HG02970 (cell line): ENCODE results near the gene DMC1.
"Not testable (repeated sequence)": the region's sequence is repeated elsewhere in the genome, so short reads cannot be mapped to it uniquely, and the experiment has no call there.

Source experiments
- ATAC-seq: cut with Tn5 transposase; IDR thresholded peaks from one replicate; pipeline ENCODE4 v1.9.1; 2021; ENCODE audit warnings: mild to moderate bottlenecking, moderate library complexity, moderate number of reproducible peaks; ENCODE audit not compliant: unreplicated experiment, low FRiP score

Gene DMC1

GRCh38 chr22:38569972-38570778 is at the start of gene DMC1:
Gene DMC1, minus strand, starts transcription at chr22:38570183. Its CDS starts 1,927 bp downstream, at chr22:38568256.
- ATAC-seq, result peak; percentile 54

GRCh38 chr22:38618682-38619081 is 48.7 kb upstream of the DMC1 start:
- no peak for ATAC-seq

GRCh38 chr22:38618258-38618657 is 48.3 kb upstream of the DMC1 start:
- no peak for ATAC-seq

- not testable (repeated sequence) for ATAC-seq
Observed at GRCh38 chr22:38615064-38615405, 45.1 kb upstream of the DMC1 start.

GRCh38 chr22:38614332-38615063 is 44.5 kb upstream of the DMC1 start:
- no peak for ATAC-seq

GRCh38 chr22:38613588-38613987 is 43.6 kb upstream of the DMC1 start:
- no peak for ATAC-seq

GRCh38 chr22:38612217-38613006 is 42.4 kb upstream of the DMC1 start:
- ATAC-seq, result no peak

GRCh38 chr22:38611559-38611958 is 41.6 kb upstream of the DMC1 start:
- ATAC-seq, result no peak

GRCh38 chr22:38610234-38610633 is 40.3 kb upstream of the DMC1 start:
- no peak for ATAC-seq

GRCh38 chr22:38608992-38609750 is 39.2 kb upstream of the DMC1 start:
- no peak for ATAC-seq

GRCh38 chr22:38607680-38608079 is 37.7 kb upstream of the DMC1 start:
- ATAC-seq, result no peak

- no peak for ATAC-seq
Observed at GRCh38 chr22:38602166-38602565, 32.2 kb upstream of the DMC1 start.

GRCh38 chr22:38601221-38601764 is 31.3 kb upstream of the DMC1 start:
- ATAC-seq, result no peak

GRCh38 chr22:38599466-38599865 is 29.5 kb upstream of the DMC1 start:
- ATAC-seq, result no peak

GRCh38 chr22:38582923-38583322 is 12.9 kb upstream of the DMC1 start:
- ATAC-seq, result not testable (repeated sequence)

GRCh38 chr22:38578505-38578904 is 8.5 kb upstream of the DMC1 start:
- no peak for ATAC-seq

- no peak for ATAC-seq
Observed at GRCh38 chr22:38572065-38572464, 2.1 kb upstream of the DMC1 start.

- ATAC-seq, result no peak
Observed at GRCh38 chr22:38570779-38571364, 889 bp upstream of the DMC1 start.

GRCh38 chr22:38569181-38569971 is 607 bp downstream of the DMC1 start:
- no peak for ATAC-seq
